Stimulated activated CD8-positive, alpha-beta memory T cell treated with anti-CD3 and anti-CD28 coated beads, Interleukin-4, amount 100 ng/mL, for 24 hours (primary cell): ENCODE measurements around the gene ZP2.
A peak's percentile ranks its signal among the peaks of the same experiment; 100 is the strongest.
"Not testable (repeated sequence)": the region's sequence is repeated elsewhere in the genome, so short reads cannot be mapped to it uniquely, and the experiment has no call there.

Experiments used
- DNase-seq: peaks from one replicate; pipeline ENCODE4 v3.0.0-alpha.2; 2020; ENCODE audit warnings: low read depth

ZP2 gene

GRCh38 chr16:21214086-21214485 is 2.7 kb upstream of the ZP2 start:
- no peak for DNase-seq

- DNase-seq: no peak
Observed at GRCh38 chr16:21208446-21209230, 2.7 kb downstream of the ZP2 start.

GRCh38 chr16:21206550-21206949 is 4.8 kb downstream of the ZP2 start:
- DNase-seq: no peak

GRCh38 chr16:21205303-21205702 is 6.1 kb downstream of the ZP2 start:
- no peak for DNase-seq

- no peak for DNase-seq
Observed at GRCh38 chr16:21203155-21203797, 8.1 kb downstream of the ZP2 start.

GRCh38 chr16:21199607-21200218 is 11.7 kb downstream of the ZP2 start:
- no peak for DNase-seq

GRCh38 chr16:21197621-21198020 is 13.8 kb downstream of the ZP2 start:
- no peak for DNase-seq

- no peak for DNase-seq
Observed at GRCh38 chr16:21197112-21197511, 14.3 kb downstream of the ZP2 start.

GRCh38 chr16:21195330-21195729 is 16.0 kb downstream of the ZP2 start:
- not testable (repeated sequence) for DNase-seq

GRCh38 chr16:21194771-21195301 is 16.5 kb downstream of the ZP2 start:
- no peak for DNase-seq

- no peak for DNase-seq
Observed at GRCh38 chr16:21192991-21193390, 18.4 kb downstream of the ZP2 start.

- no peak for DNase-seq
Observed at GRCh38 chr16:21190599-21190998, 20.8 kb downstream of the ZP2 start.

GRCh38 chr16:21190013-21190412 is 21.4 kb downstream of the ZP2 start:
- DNase-seq: no peak

- DNase-seq: no peak
Observed at GRCh38 chr16:21189311-21189710, 22.1 kb downstream of the ZP2 start.

- DNase-seq: no peak
Observed at GRCh38 chr16:21186326-21186691, 25.1 kb downstream of the ZP2 start.

- no peak for DNase-seq
Observed at GRCh38 chr16:21185659-21186325, 25.6 kb downstream of the ZP2 start.

- peak; percentile 3 for DNase-seq
Observed at GRCh38 chr16:21184834-21185233, 26.5 kb downstream of the ZP2 start.

GRCh38 chr16:21183995-21184394 is 27.4 kb downstream of the ZP2 start:
- no peak for DNase-seq

- DNase-seq: no peak
Observed at GRCh38 chr16:21179983-21180365, 31.4 kb downstream of the ZP2 start.

GRCh38 chr16:21179126-21179982 is 32.0 kb downstream of the ZP2 start:
- no peak for DNase-seq

- DNase-seq: no peak
Observed at GRCh38 chr16:21175397-21175796, 36.0 kb downstream of the ZP2 start.

GRCh38 chr16:21172650-21173049 is 38.7 kb downstream of the ZP2 start:
- no peak for DNase-seq
